ENCODE results near the gene GCH1.

DNA sequence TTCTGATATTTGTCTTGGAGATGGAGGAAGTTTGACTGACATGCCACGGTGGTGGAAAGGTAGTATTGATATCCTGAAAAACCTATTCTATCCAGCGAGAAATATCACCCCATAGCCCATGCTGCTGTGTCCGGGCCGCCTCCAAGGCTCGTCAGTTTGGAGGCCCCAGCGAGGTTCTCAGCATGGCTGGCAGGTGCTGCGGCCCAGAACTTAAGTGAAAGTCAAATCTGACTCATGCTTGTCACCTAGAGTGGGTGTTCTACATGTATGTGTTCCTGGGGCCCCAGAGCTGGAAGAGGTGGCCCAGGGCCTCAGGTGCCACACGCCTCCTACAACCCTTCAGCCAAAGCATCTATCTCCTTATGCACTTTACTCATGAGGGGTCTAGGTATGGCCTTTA, 92.9 kb downstream of the GCH1 start:
- TF ChIP-seq, protein P1, sequence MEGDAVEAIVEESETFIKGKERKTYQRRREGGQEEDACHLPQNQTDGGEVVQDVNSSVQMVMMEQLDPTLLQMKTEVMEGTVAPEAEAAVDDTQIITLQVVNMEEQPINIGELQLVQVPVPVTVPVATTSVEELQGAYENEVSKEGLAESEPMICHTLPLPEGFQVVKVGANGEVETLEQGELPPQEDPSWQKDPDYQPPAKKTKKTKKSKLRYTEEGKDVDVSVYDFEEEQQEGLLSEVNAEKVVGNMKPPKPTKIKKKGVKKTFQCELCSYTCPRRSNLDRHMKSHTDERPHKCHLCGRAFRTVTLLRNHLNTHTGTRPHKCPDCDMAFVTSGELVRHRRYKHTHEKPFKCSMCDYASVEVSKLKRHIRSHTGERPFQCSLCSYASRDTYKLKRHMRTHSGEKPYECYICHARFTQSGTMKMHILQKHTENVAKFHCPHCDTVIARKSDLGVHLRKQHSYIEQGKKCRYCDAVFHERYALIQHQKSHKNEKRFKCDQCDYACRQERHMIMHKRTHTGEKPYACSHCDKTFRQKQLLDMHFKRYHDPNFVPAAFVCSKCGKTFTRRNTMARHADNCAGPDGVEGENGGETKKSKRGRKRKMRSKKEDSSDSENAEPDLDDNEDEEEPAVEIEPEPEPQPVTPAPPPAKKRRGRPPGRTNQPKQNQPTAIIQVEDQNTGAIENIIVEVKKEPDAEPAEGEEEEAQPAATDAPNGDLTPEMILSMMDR (IDR thresholded peaks at IDR 0.05; ENCODE audit: poor library complexity, severe bottlenecking) = no peak
- no peak for TF ChIP-seq TAF1 (IDR thresholded peaks at IDR 0.05; ENCODE audit: low read depth)
- no peak for TF ChIP-seq RAD21 (conservative IDR thresholded peaks at IDR 0.05)
- no peak for TF ChIP-seq REST (IDR thresholded peaks at IDR 0.05; ENCODE audit: borderline replicate concordance)
- TF ChIP-seq EP300 (conservative IDR thresholded peaks at IDR 0.05; ENCODE audit: poor library complexity, severe bottlenecking) = no peak
- no peak for TF ChIP-seq EZH2 (IDR thresholded peaks at IDR 0.05; ENCODE audit: borderline replicate concordance, insufficient read depth, low read length, poor library complexity, severe bottlenecking)
- TF ChIP-seq POLR2AphosphoS5 (IDR thresholded peaks at IDR 0.05) = no peak

Data from neural cell (in vitro differentiated cells).